Ureter (tissue), 1 donor: ENCODE results near the gene TPK1. TPM values are rescaled to one million over a fixed set of nuclear protein-coding genes. Genes with fewer than 3 reads are reported as not detected.

Experiments
- DNase-seq: peaks from one replicate; pipeline ENCODE4 v3.0.0-alpha.2; 2020; ENCODE audit warnings: low spot score
- total RNA-seq: library from RNA; stranded (reverse); gene quantifications from one replicate; pipeline ENCODE4 v1.2.4, GENCODE V29; 2023
- donor health status: DM: yes; HTN: yes; CAD: no.

TPK1 gene
- 12.7 TPM for total RNA-seq

DNA sequence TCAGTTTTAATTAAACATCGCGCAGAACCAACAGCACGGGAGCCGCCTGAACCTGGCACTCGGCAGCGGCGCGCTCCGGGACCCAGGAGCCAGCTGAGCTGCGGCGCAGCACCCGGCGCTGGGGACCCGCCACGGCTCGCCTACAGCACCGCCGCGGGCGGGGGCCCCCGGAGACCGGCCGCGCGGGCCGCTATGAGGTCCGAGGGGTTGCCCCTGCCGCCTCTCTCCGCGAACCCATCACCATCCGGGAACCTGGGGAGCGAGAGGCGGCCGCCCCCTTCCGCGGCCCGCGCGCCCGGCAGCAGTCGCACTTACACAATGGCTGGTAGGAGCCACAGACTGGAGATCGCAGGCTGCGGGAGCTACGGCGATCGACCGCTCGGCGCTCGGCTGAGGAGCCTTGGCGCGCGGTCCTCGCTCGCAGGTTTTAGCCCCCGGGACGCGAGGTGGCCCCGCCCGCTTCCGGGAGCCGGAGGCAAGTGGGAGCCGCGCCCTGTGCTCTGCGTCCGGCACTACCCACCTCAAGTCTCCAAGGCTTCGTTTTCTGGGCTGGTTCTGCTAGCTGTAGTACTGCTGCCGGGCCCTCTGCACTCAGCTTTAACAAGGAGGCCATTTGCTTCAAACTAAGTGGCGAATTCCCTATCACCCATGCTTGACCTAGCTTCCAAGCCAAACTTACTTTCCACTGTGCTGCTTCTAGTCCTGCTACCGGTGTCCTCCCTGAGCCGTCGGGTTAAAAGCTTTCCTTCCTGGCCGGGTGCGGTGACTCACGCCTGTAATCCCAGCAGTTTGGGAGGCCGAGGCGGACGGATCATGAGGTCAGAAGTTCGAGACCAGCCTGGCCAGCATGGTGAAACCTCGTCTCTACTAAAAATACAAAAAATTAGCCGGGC lies at the start of gene TPK1:
Gene TPK1, minus strand, starts transcription at position 402 of the 893 bp plus-strand sequence. CDS start 451 bp downstream, outside the sequence.
- DNase-seq = peak; percentile 91

DNA sequence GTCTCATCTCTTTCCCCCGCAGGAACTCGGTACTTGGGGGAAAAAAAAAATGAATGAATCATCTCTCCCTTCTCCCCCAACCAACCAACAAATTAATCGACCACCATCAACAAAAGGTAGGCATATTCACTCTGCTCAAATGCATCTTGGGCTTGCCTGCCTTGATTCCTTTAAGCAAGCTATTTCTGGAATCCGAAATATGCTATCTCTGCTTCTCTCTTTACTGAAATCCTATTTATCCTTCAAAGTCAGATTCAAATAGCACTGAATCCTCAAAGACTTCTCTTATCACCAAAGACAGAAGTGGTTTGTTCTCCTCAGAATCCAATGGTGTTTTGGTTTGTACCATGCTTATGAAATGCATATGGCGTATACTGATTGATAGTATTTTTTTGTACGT lies 49.6 kb upstream of the TPK1 start:
- no peak for DNase-seq

GRCh38 chr7:144884896-144885295 lies 49.0 kb upstream of the TPK1 start:
- no peak for DNase-seq

GRCh38 chr7:144873316-144873845 lies 37.5 kb upstream of the TPK1 start:
- DNase-seq = no peak

- DNase-seq = no peak
Measured at GRCh38 chr7:144869082-144869481, 33.2 kb upstream of the TPK1 start.

- DNase-seq = no peak
Measured at GRCh38 chr7:144866189-144866588, 30.3 kb upstream of the TPK1 start.

- no peak for DNase-seq
Measured at GRCh38 chr7:144863320-144863647, 27.4 kb upstream of the TPK1 start.

DNA sequence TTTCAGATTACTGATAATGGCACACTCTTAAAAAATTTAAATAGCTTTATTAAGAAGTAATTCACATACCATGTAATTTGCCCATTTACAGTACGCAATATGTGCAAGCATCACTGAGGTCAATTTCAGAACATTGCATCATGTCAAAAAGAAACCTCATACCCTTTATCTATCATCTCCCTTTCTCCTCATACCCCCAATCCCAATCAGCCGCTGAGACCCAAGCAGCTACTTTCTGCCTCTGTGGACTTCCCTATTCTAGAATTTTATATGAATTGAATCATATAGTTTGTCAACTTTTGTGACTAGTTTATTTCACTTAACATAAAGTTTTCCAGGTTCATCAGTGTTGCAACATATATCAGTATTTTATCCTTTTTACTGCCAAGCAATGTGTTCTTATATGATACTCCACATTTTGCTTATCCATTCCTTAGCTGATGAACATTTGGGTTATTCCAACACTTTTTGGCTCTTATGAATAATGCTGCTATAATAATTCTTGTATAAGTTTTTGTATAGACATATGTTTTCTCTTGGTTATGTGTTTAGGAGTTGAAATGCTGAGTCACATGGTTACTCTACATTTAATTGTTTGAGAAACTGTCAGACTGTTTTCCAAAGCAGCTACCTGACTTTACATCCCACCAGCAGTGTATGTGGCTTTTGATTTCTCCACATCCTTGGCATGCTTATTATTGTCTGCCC lies 26.9 kb upstream of the TPK1 start:
- no peak for DNase-seq

DNA sequence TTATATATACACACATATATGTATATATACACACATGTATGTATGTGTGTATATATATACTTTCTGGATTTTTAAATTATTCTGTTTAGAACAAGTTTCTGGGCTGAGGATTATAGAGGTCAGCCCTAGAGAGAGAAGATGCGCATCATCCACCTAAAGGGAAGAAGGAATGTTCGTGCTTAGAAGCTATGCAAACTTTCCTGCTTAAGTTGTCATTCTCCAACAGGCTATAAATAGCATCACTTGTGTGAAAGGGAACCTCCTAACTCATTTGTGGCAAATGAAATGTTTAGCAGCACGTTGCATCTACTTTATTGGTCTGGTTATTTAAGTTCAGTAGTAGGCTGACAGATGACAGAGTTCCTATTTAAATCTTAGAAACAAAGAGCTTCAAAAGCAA lies 23.9 kb upstream of the TPK1 start:
- DNase-seq = no peak

- DNase-seq = no peak
Measured at GRCh38 chr7:144857463-144857862, 21.6 kb upstream of the TPK1 start.

DNA sequence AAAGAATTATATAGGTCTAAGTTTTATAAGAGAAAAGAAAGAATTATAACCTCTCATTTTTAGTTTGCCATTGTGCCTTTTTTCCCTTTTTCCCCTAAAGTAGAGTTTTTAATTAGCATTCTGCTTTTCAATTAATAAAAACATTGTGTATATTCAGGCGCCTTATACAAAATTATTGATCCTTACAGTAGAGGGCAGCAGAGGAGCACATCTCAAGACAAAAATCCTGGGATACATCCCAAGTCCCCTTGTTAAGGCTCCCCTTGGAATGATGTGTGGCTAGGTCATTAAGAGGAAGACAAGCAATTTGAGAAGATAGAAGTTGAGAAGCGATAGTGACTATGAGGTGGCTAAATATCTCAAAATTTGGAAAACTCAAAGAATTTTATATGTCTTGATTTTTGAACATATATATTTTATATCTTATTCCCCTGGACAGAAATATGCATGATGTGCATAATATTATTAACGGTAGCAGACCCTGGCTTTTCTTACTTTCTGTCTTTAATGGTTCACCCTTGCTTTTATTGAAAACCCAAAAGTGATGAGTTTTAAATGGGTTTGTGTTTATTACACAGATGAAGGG lies 19.1 kb upstream of the TPK1 start:
- DNase-seq = no peak

- DNase-seq = no peak
Measured at GRCh38 chr7:144853542-144853941, 17.7 kb upstream of the TPK1 start.

- no peak for DNase-seq
Measured at GRCh38 chr7:144848078-144848477, 12.2 kb upstream of the TPK1 start.

DNA sequence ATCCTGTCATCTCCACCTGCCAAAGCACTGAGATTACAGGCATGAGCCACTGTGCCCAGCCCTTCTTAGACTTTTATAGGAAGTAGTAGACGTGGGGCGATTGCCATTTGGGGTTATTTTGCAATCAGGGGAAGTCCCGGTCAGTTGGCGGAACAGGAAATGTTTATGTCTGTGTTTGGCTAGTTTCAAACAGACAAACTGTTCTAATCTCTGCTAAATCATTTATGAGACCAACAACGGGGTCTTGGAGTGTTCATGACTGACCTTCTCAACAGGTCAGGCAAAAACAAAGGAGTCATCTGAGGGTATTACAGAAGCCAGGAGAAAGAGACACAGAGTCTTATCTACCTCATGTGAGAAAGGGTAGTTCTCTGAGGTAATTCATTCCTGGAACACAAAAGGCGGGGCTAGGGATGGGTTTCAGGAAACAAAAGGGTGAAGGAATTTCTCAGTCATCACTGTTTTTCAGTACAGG lies 6.6 kb upstream of the TPK1 start:
- peak; percentile 72 for DNase-seq

- DNase-seq = no peak
Measured at GRCh38 chr7:144836545-144836842, 641 bp upstream of the TPK1 start.

GRCh38 chr7:144835155-144835611 lies 670 bp downstream of the TPK1 start:
- DNase-seq = peak; percentile 52

GRCh38 chr7:144834641-144835144 lies 1.2 kb downstream of the TPK1 start:
- peak; percentile 50 for DNase-seq

DNA sequence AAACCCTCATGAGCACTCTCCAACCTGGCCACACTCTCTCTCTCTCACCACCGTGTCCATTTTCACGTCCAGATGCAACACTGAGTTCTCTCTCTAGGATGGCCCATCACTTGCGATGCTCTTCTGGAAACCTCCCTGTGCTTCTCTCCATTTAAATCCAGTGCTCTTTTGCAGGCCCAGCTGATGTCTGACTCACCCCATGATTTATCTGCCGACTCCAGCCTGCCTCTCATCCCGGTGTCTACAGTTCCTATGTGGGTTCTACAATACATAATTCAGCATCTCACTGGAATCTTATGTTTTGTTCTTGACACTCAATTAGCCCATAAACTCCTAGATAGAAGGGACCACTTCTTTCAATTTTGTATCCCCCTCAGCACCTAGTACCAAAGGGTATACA lies 5.0 kb downstream of the TPK1 start:
- no peak for DNase-seq

- DNase-seq = no peak
Measured at GRCh38 chr7:144830024-144830785, 5.6 kb downstream of the TPK1 start.

DNA sequence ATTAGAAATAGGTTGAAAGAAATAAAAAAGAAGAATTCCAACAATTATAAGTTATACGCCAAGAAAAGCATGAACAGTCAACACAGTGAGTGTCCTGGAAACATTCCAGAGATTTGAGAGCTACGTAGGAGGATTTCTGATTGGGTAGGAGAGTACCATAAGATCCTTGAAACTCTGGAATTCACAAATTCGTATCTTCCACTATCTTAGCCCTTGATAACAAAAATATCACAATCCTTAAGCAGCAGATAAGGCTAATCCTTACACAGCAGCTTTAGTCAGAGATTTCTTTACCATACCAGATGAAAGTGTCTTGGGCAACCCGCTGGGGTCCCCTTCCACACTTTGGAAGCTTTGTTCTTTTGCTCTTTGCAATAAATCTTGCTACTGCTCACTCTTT lies 8.2 kb downstream of the TPK1 start:
- DNase-seq = no peak

DNA sequence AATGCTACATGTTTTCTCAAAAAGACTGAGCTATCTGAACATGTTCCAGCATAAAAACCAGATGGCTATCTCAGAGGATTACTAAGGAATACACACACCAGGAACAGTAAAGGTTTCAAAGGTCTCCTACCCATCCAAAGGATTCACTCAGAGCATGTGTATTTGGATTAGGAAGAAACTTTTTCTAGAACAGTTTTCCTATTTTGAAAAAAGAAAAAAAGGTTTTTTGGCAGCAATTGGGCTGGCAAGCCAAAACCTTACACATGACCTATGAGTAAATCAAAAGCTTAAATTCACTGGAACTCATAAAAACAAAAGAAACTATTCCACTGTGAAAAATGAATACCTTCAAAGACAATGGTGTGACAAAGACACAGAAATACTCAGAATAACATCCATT lies 9.6 kb downstream of the TPK1 start:
- DNase-seq = no peak

DNA sequence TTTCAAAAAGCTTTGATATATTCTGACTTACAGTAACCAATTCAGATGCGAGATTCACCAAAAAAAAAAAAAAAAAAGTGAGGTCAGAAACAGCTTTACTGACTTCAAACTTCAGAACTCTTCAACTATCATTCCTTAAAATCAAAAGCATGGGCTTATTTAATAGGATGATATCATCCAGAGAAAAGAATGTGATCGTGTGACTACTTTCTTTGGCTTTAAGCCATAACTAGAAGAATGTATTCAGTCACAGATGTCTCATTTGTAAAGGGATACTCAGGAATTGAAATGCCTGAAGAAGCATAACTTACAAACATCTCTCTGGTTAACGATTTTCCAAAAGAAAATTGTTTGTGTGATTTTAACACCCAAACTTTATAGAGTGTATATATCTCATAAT lies 11.5 kb downstream of the TPK1 start:
- DNase-seq = no peak
